Activated CD8-positive, alpha-beta memory T cell treated with anti-CD3 and anti-CD28 coated beads, Interleukin-2, amount 50 U/mL, for 4 hours (primary cell): Measurements from ENCODE around the gene RASA4.
"Not testable (repeated sequence)": the region's sequence is repeated elsewhere in the genome, so short reads cannot be mapped to it uniquely, and the experiment has no call there.

Experiments used
- DNase-seq: peaks from one replicate; pipeline ENCODE4 v3.0.0-alpha.2; 2020

Gene RASA4

DNA sequence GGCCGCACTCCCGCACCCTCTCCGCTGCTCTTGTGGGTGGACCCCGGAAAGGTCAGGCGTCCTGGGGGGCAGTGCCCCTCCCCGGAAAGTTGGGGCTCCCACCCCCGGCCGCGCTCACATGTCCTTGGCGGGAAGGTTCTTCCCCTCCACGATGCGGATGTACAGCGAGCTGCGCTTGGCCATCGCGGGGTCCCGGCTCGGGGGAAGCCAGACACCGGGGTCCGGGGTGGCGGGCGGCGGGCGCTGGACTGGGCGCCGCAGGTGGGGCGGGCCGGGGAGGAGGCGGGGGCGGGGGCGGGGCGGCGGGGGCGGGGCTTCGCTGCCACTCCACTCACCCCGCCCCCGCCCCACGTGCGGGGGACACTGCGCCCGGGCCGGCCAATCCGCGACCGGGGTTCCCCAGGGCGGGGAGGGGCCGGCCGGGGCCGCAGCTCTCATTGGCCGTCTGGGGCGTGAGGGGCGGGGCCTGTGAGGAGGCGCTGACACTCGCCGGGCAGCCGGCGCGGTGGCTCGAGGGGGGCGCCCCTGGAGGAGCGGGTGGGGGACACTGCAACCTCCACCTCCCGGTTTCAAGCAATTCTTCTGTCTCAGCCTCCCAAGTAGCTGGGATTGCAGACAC is at the start of gene RASA4:
TSS of gene RASA4 (minus strand) at position 250 of the 619 bp plus-strand sequence. CDS start at position 183, 67 bp downstream.
- DNase-seq, result peak; percentile 49

DNA sequence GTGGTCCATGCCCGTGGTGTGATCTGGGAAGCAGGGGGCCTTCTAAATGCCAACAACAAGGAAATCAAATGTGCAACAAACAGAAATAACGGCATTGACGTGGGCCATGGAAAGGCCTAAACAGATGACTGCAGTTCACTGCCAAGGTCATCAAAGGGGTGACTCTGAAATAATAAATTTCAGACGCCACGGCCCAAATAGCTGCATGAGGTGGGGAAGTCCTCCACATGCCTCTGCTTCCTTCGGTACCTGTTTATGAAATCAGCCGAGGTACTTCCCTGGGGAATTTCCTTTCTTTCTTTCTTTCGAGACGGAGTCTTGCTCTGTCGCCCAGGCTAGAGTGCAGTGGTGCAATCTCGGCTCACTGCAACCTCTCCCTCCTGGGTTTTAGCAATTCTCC is 48.2 kb upstream of the RASA4 start:
- not testable (repeated sequence) for DNase-seq

DNA sequence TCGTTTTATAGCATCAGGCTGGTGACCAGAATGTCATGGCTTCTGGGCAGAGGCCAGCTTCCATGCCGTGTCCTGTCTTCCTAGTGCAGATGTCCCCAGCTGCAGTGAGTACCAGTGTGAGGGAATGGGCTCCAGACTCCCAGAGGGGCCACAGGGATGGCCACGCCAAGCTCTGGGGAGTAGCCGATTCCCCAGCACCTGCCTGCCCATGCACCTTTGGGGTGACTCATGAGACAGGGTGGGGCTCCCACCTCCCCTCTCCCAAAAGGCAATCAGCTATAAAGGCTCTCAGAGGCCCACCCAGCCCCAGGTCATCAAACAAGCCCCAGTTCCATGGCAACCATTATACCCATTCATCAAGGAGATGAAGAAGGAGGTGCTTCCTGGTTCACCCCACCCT is 33.4 kb upstream of the RASA4 start, which contains the start of gene SPDYE2B:
TSS of gene SPDYE2B (plus strand) at position 396 of the 400 bp plus-strand sequence. CDS start 2,030 bp downstream, outside the sequence.
- DNase-seq, result not testable (repeated sequence)

DNA sequence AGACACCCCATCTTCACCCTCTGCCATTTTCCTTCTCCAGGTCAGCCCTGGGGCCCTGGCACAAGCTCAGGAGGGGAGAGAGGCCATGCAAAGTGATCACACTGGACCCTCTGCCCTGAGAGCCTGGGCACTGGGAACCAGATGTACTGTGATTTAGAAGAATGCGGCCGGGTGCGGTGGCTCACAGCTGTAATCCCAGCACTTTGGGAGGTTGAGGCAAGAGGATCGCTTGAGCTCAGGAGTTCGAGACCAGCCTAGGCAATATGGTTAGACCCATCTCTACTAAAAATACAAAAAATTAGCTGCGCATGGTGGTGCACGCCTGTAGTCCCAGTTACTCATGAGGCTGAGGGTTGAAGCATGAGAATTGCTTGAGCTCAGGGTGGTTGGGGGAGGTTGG is 31.3 kb upstream of the RASA4 start:
- not testable (repeated sequence) for DNase-seq

DNA sequence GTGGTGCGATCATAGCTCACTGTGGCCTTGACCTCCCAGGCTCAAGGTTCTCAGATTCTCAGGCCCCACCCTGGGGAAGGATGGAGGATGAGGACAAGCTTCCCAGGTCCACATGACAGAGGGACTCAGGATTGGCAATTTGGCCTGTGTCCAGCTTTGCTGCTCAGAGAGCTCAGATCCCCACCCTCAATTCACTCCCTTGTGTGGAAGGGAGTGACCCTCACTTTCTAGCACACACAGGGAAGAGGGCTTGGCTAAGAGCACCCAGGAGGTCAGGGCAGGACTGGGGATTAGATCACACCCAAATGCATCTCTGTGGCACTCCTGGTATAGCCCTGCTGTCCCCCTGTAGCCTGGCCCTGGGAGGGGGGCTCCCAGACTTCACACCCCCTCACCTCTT is 26.8 kb upstream of the RASA4 start:
- DNase-seq, result not testable (repeated sequence)

DNA sequence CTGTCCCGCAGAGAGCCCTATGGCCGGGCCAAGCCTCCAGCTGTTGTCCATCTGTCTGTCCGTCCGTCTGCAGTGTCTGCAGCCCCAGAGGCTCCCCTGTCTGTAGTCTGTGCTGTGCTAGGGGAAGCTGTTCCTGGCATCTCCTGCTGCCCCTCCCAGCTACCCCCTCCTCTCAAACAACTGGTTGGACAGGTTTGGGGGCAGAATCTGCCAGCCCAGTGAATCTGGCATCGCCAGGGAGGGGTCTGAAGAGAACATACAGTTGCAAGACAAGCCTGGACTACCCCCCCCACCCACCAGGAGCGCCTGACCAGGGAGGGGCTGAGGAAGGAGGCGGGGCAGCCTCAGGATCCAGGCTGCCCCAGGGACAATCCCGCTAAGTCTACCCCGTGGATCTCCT is 26.1 kb upstream of the RASA4 start, which contains the start of gene UPK3BL1:
TSS of gene UPK3BL1 (minus strand) at position 101 of the 400 bp plus-strand sequence. CDS start at position 51, 50 bp downstream.
- DNase-seq, result not testable (repeated sequence)

DNA sequence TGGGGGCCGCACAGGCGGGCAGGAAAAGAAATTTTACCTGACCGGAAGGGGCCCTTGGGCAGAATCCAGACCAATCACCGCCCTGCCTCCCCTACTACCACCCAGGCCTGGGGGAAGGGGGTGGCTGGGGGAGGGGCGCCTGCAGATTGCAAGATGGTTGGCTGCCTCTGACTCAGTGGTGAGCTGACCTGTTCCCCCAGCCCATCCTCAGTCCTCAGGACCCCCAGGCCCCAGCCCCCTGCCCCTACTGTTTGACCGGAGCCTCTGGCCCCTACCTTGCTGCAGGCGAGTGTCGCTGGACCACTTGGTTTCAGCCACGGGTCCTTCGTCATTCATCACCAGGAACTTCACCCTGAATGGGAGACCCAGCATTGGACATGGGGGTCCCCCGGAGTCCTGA is 22.3 kb upstream of the RASA4 start:
- not testable (repeated sequence) for DNase-seq

DNA sequence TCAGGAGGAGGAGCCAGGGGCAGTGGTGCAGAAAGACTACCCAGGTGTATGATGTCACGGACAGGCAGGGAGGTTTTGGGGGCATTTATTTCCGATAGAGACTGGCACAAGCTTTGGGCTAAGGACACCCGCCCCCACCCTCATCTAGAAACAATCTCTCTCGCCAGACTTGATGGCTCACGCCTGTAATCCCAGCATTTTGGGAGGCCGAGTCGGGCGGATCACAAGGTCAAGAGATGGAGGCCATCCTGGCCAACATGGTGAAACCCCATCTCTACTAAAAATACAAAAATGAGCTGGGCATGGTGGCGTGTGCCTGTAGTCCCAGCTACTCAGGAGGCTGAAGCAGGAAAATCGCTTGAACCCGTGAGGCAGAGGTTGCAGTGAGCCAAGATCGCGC is 20.4 kb upstream of the RASA4 start:
- not testable (repeated sequence) for DNase-seq

DNA sequence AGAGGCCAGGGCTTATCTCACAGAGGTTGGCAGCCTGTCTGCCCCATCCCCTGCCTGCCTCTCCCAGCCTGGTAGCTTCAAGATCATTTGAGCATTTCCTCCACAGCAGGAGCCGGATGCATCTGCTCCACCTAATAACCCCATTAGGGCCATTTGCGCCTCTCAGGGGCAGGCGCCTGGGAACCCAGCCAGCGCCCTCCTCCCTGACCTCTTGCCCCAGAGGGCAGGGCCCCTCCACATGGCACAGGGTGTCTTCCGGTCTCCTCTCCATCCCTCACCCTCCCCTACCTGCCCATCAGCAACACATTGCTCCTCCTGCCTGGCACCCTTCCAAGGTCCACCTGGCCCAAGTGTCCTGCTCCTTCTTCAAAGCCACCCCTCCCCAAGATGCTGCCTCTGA is 18.8 kb upstream of the RASA4 start:
- DNase-seq, result not testable (repeated sequence)

DNA sequence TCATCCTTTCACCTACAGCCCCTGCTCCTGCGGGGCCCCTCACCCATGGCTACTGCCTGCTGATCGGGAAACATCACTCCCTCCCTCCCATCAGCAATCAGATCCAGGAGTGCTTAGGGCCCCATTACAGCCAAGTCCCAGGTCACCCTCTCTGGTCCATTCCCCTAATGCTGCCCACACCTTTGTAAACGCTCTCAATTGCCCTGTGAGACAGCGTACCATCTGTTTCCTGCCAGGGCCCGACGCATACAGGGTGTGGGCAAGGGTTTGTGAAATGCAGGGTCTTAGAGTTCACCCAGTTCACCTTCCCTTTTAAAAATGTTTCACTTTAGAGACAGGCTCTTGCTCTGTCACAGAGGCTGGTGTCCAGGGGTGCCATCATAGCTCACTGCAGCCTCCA is 17.7 kb upstream of the RASA4 start:
- not testable (repeated sequence) for DNase-seq

DNA sequence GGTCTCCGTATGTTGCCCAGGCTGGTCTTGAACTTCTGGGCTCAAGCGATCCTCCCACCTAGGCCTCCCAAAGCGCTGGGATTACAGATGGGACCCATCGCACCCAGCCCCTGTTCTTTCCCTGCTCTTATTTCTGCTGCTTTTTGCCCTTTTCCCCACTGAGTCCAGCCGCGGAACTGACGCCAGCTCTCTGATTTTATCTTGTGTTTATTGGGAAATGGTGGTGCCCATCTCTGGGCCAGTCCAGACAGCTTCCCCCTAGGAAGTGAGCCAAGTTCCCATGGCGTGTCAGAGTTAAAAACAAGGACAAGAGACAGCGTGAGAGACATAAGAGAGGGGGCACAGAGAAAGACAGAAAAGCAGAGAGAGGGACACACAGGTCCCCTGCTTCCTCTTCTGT is 14.1 kb upstream of the RASA4 start:
- not testable (repeated sequence) for DNase-seq

DNA sequence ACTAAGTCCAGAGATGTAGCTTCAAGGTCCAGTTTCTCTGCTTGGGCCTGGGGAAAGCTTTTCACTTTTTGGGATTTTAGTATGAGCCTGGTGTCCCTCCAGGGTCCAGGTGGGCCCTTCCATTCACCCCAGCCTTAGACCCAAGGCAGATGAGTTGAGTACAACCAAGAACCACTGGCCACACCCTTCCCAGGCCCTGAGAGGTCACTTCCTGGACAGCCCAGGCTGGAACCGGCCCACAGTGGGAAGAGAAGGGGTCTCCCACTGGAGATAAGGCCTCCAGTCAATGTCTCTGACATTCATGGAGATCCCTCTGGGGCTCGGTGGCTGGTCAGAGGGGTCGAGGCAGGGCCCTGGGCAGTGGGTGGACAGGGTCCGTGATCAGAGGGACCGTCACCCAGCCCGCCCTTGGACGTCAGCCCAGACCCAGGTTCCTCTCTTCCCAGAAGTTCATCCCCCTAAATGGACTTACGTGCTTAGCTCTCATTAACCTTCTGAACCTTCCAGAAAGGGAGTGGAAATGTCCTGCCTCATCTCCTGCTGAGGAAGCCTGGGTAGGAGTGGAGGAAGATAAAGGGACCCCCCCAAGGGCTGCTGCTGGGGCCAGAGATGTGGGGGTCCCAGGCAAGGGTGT is 10.8 kb upstream of the RASA4 start:
- DNase-seq, result not testable (repeated sequence)

DNA sequence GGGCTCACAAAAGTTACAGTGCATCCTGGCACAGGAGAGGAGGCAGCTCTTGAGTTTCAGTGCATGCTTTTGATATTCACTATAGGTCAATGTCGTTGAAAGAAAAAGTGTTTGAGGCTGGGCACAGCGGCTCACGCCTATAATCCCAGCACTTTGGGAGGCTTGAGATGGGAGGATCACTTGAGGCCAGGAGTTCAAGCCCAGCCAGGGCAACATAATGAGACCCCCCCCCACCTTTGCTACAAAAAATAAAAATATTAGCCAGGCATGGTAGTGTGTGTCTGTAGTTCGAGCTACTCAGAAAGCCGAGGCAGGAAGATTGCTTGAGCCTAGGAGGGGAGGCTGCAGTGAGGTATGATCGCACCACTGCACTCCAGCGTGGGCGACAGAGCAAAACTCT is 1.6 kb upstream of the RASA4 start:
- DNase-seq, result not testable (repeated sequence)

DNA sequence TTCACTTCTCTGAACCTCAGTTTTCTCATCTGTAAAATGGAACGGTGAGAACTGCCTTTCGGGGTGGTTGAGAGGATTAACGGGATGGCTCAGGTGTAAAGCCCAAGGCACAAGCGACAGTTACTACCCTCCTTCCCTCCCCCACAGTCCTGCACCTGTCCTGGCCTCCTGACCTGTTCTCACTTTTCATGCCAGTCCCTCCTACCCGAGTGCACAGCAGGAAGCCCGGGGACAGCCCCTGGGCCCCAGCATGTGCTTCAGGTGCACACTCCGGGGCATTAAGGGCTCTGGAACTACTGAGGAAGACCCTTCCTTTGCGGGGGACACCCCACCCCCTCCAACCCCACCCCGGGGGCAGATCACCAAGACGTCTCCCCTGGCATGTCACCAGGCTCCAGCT is 626 bp downstream of the RASA4 start:
- not testable (repeated sequence) for DNase-seq

DNA sequence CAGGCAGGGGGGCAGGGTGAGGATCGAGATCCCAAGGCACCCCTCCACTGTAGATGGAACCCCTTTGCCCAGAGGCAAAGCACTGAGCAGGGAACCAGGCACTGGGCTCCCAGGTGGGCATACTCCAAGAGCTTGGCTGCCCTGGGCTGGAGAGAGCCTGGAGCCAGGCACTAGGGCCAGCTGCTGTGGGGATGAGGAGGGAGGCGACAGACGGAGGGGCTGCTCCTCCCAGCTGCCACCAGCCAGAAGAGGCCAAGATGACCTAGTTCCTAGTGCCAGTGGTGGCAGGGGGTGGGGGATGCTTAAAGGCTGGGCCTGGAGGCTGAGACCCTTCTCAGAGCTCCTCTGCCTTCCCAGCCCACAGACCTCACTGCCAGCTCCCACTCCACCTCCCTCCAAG is 1.7 kb downstream of the RASA4 start:
- DNase-seq, result not testable (repeated sequence)

DNA sequence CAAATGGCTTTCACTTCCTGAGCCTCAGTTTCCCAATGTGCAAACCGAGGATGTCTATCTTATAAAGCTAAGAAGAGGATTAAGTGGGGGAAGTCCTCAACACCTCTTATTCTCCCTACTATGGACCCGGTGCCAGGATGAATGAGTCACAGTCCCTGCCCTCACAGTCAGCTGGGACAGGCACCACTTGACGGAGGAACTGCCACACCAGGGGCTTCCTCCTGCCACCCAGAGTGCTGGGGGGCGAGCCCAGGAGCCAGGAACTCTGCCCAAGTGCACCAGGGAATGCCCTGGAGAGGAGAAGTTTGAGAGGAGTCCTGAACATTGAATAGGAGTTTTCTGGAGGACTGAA is 2.2 kb downstream of the RASA4 start:
- not testable (repeated sequence) for DNase-seq

DNA sequence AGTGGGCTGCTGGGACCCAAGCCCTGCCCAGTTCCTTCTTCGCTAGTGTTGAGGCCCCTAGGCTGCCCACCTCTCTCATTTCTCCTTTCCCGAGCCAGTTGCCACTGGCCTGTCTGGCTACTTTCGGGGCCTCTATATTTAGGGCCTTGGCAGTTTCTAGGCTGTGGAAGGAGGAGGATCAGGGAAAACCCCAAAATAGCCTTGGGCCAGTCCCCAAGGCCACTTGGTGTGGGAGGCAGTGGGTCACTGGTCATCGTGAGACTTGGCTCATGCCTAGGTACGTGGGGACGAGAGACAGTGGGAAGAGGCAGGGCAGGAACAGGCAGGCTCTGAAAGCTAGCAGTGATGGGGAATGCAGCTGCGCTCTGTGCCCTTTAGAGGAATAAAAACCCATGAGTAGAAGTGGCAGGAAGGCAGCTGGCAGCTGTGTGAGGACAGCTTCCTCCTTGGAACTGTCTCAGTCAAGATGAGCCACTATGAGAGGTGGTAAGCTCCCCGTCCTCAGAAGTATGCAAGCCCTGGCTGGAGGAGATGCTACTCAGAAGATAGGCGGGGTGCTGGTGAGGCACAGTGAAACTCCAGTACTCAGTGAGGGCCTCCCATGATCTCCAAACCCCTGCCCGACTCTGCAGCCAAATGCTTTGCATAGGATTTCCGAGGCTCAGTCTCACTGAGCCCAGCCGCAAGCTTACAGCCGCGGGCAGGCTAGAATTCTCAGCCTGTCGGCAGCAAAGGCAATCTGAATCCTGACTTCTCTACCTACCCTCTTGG is 2.8 kb downstream of the RASA4 start:
- not testable (repeated sequence) for DNase-seq

DNA sequence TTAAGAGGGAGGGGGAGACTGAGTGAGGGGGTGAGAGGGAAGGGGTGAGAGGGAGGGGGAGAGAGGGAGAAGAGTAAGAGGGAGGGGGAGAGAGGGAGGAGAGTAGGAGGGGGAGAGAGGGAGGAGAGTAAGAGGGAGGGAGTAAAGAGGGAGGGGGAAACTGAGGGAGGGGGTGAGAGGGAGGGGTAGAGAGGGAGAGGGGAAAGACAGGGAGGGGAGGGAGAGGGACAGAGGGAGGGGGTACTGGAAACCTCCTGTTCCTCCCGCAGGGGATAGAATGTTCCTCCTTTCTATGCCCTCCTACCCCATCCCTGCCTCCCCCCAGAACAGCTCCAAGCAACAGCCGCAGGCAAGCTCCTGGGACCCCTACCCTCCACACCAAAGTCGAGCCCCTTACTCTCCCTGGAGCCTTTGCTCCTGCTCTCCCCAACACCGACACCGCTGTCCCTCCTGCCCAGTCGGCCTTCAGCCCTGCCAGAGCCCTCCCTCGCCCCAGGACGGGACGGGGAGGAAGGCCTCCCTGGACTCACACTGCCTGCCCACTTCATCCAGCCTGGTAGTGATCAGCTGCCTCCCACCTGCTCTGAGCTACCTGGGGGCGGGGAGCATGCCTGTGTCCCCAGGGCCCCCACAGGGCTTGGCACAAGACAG is 4.8 kb downstream of the RASA4 start:
- not testable (repeated sequence) for DNase-seq

DNA sequence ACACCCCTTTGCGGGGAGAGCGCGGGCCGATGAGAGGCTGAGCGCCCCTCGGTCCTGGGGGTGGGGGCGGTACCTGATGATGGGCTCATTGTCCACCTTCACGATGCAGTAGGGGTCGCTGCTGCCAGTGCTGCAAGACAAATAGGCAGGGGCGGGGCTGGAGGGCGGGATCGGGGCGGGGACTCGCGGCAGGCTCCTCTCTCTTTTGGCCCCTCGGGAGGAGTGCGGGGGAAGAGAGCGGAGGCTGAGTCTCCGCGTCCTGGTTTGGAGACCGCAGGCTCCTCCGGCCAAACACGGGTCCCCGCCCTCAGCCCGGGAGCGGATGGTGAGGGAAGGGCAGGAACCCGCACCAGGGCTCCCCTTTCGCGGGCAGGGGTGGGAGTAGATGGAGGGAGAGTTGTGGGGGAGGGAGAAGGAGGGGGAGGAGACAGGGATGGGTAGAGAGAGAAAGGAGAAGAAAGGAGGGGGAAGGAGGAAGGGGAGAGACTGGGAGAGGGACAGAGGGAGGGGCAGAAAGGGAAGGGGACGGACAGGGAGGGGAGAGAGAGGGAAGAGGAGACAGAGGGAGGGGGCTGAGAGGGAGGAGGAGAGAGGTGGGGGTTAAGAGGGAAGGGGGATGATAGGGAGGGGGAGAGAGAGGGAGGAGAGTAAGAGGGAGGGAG is 5.4 kb downstream of the RASA4 start:
- DNase-seq, result not testable (repeated sequence)

DNA sequence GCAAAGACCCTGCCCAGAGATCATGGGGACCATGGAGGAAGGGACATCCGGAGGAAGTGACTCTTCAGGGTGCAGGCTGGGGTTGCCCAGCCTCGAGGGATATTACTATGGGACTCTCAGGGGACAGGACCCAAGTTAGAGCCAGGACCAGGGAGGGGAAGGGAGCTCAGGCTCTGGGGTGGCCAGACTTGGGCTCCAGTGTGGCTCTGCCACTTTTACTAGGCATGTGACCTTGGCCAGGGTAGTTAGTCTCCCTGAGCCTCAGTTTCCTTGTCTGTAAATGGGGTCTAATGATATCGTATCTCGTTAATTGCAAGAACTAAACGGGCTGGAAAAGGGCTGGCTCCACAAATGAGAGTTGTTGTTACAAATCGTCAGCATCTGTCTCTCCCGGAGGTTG is 6.1 kb downstream of the RASA4 start:
- not testable (repeated sequence) for DNase-seq

DNA sequence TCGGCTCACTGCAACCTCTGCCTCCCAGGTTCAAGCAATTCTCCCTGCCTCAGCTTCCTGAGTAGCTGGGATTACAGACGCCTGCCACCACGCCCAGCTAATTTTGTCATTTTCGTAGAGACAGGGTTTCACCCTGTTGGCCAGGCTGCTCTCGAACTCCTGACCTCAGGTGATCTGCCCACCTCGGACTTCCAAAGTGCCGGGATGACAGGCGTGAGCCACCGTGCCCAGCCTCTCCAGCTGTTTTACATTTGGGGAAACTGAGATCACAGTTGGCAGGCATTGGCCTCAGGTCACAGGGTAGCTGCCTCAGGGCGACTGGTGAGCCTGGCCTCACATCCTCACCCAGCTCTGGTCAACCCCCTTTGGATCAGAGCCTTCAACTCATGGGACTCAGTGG is 6.8 kb downstream of the RASA4 start:
- not testable (repeated sequence) for DNase-seq

DNA sequence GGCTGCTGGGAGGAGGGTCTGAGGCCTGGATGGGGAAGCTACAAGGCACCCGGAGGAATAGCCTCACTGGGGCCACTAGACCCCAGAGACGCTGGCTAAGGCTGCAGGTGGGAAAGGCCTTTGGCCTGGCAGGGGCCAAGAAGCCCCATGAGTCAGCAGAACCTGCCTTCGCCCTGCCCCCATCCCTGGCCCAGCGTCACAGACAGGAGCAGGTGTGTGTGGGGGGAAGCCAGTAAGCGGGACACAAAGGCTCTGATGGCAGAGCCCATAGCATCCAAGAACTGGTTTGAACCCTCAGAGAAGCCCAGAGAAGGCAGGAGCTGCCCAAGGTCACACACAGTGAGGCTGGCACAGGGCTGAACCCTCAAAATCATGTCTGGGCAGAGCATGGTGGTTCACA is 9.7 kb downstream of the RASA4 start:
- DNase-seq, result not testable (repeated sequence)
